NCI-H2196 (cell line): ENCODE results near the gene OR7A10.
A peak's percentile ranks its signal among the peaks of the same experiment; 100 is the strongest.

Source experiments
- DNase-seq: peaks from one replicate; lab custom pipeline; 2025; ENCODE audit not compliant: unreplicated experiment; lab: John Stamatoyannopoulos, UW

The OR7A10 gene

GRCh38 chr19:14848822-14849221 is at the start of gene OR7A10:
TSS of gene OR7A10 (minus strand) at chr19:14848922. CDS start at chr19:14841877, 7,045 bp downstream.
- DNase-seq: no peak

- DNase-seq: no peak
Observed at GRCh38 chr19:14890643-14891379, 42.1 kb upstream of the OR7A10 start.

GRCh38 chr19:14889994-14890642 is 41.4 kb upstream of the OR7A10 start:
- DNase-seq: no peak

- no peak for DNase-seq
Observed at GRCh38 chr19:14886032-14886431, 37.3 kb upstream of the OR7A10 start, which contains the start of gene OR7A17. TSS of gene OR7A17 (minus strand) at chr19:14886132. CDS start at chr19:14881355, 4,777 bp downstream.

- peak; percentile 19 for DNase-seq
Observed at GRCh38 chr19:14871619-14872230, 23.0 kb upstream of the OR7A10 start.

GRCh38 chr19:14868497-14868896 is 19.8 kb upstream of the OR7A10 start:
- DNase-seq: no peak

GRCh38 chr19:14843578-14843977 is 5.1 kb downstream of the OR7A10 start:
- no peak for DNase-seq

- DNase-seq: no peak
Observed at GRCh38 chr19:14843169-14843568, 5.6 kb downstream of the OR7A10 start.

GRCh38 chr19:14840206-14840605 is 8.5 kb downstream of the OR7A10 start:
- no peak for DNase-seq

- no peak for DNase-seq
Observed at GRCh38 chr19:14837391-14837790, 11.3 kb downstream of the OR7A10 start.

- DNase-seq: no peak
Observed at GRCh38 chr19:14835011-14835410, 13.7 kb downstream of the OR7A10 start, which contains the start of the genes OR7A5 and OR7C1. TSS of gene OR7A5 (minus strand) at chr19:14835185. CDS start at chr19:14828241, 6,944 bp downstream. TSS of gene OR7C1 (minus strand) at chr19:14835185. CDS start at chr19:14800136, 35,049 bp downstream.

GRCh38 chr19:14830702-14831101 is 18.0 kb downstream of the OR7A10 start:
- no peak for DNase-seq

GRCh38 chr19:14826006-14826405 is 22.7 kb downstream of the OR7A10 start:
- no peak for DNase-seq

GRCh38 chr19:14821937-14822336 is 26.8 kb downstream of the OR7A10 start:
- DNase-seq: no peak

- no peak for DNase-seq
Observed at GRCh38 chr19:14818588-14818987, 30.1 kb downstream of the OR7A10 start.

GRCh38 chr19:14817052-14817451 is 31.7 kb downstream of the OR7A10 start:
- DNase-seq: no peak

- no peak for DNase-seq
Observed at GRCh38 chr19:14814982-14815652, 33.6 kb downstream of the OR7A10 start.

GRCh38 chr19:14809272-14810057 is 39.3 kb downstream of the OR7A10 start:
- DNase-seq: no peak

GRCh38 chr19:14804765-14805164 is 44.0 kb downstream of the OR7A10 start:
- DNase-seq: no peak

GRCh38 chr19:14798760-14799159 is 50.0 kb downstream of the OR7A10 start:
- DNase-seq: no peak
